Stomach (tissue), 4 donors: ENCODE data around the gene PRKCA.

ENCODE experiments used
- CTCF ChIP-seq, 7 experiments: fragments of 450-650 bp in 4 of 7; fragments of 200-600 bp in 3 of 7; sonication (generic) in 3 of 7; IDR thresholded peaks; one replicate each; pipeline ENCODE4 v1.5.1; 2016 to 2019; ENCODE audit warnings: antibody characterized with exemption in 7 of 7, control low read depth in 2 of 7, mild to moderate bottlenecking in 1 of 7
- POLR2AphosphoS5 ChIP-seq, 3 donors: sonication (generic); formaldehyde crosslinking; IDR thresholded peaks; one replicate each; pipeline ENCODE4 v1.6.1; 2016; ENCODE audit warnings: antibody characterized with exemption in 3 of 3

- no peak for TF ChIP-seq POLR2AphosphoS5 (IDR thresholded peaks at IDR 0.05)
- no peak for TF ChIP-seq CTCF (IDR thresholded peaks at IDR 0.05)
Observed at GRCh38 chr17:66309793-66310192, 7.4 kb downstream of the PRKCA start.
